ENCODE measurements around the gene DNAJC10.

The DNAJC10 gene

DNA sequence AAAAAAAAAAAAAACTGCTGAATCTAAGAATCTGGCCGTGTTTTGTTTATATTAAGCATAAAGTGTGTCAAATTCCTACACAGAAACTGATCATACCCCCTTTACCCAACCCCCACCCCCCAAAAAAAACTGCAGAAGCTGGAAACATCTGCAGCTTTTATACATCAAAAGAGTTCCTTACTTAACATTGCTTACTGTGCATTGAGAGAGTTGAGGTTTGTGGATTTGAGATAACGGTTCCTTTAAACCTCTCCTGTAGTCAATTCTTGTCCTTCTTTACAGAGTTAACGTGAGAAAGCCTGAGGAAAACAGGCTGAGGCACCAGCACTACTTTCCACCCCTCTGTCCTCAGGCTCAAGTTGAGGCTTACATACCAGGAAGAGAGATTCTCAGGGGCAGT, 115.9 kb downstream of the DNAJC10 start:
- no peak for DNase-seq (ENCODE audit: low spot score)

DNA sequence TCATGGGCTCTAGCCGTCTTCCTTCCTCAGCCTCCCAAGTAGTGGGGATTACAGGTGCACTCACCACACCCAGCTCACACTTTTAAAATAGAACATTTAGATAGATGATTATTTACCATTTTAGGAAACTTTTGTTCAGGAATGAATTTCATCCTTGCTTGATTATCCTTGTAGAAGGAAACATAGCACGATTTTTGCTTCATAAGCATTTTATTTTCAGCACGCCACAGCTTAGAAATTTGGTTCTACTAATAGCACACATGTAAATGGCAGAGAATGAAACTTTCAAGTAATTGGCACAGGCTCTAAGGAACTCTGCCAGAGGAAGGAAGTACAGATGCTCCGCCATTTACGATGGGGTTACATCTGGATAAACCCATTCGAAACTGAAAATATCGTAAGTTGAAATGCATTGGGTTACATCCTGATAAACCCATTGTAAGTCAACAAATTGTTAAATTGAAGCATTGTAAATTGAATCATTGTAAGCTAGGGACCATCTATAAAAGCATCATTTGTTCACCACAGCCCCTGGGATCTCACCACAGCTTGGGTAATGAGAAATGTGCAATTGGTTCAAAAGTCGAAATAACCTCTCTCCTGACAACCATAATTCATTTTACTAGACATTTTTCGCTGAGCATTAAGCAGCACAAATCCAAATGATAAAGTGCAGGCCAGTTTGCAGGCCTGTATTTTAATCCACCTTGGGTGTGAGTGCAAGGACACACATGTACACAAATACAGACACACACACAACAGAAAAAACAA, 117.2 kb downstream of the DNAJC10 start:
- DNase-seq (ENCODE audit: low spot score), result peak; percentile 32

DNA sequence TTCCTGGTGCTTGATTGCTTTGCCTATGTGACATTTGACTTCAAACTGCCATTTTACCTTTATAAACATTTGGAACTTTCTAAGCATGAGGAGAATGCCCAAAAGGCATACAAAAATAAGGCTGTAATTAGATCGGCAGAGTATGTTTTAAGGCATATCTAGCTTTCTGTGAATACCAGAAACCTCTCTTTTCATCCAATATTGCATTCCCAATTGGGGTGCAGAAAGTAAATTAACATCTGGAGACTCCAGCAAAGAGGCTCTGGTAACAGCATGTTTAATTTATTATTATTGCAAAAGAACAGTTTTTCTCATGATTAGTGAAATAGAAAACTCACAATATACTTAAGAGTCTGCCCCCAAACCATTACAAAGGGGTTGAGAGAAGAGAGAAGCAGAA, 118.2 kb downstream of the DNAJC10 start:
- DNase-seq (ENCODE audit: low spot score), result no peak

DNA sequence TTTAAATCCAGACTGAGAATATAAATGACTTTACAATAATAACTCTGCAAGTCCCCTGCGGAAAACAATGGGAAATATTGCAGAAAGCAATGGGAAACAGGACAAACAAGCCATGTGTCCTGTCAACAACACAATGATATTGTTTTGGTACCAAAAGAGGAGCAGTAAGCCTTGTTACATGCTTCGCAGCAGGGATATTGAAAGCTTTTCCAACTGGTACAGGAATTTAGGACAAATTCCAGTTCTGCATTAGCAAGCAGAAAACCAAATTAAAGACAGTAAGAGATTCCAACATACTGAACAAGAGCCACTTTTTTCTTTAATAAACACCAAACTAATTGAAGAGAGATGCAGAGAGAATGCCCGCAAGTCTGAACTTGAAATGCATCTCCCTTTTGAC, 120.4 kb downstream of the DNAJC10 start:
- DNase-seq (ENCODE audit: low spot score), result no peak

Small RNA genes within 50 kb of the gene (small RNA-seq; reads per million reads assigned to genes)
- gene RF00019, result 0 reads per million in 2 experiments

Data from SK-N-DZ (cell line).